HG03432 (cell line): Measurements from ENCODE around the gene TH.

Source experiments
- ATAC-seq: cut with Tn5 transposase; IDR thresholded peaks from one replicate; pipeline ENCODE4 v1.9.1; 2021; ENCODE audit warnings: mild to moderate bottlenecking, moderate library complexity; ENCODE audit not compliant: unreplicated experiment

Gene TH

GRCh38 chr11:2115308-2115707, 56.3 kb downstream of the TH start:
- ATAC-seq = no peak

DNA sequence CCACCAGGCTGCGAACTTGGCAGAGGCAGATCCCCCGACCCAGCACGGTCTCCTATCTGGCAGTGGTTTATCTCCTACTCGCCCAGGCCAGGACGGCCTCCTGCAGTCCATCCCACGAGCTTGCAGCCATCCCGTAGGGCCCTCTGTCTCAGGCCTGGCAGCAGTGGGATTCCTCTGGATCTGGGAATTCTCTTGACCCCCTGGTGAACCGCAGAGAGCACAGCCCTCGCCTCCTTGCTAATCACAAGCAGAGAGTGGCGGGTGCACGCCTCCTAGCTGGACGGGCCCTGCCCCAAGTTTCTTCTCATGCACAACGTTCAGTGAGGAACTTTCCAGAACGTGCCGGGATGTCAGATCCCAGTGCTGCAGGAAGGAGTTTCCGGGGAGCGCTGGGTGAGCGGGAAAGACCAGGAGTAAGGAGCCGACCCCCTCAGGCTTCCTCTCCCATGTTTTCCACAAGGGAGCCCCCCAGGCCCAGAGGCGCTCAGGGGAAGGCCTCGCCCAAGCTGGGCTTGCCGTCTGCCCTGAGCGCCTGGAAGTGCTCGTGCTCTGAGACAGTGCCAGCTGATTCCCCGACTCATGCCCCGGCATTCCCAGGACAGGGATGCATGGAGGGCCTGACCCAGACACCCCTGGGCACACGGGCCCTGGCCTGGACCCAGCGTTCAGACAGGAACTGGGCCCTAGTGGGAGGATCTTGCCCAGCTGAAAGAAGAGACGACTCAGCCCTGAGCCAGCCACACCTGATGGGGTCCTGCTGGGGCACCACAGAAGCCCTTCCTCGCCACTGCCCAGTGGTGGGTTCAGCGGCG, 57.0 kb downstream of the TH start:
- no peak for ATAC-seq
